Progenitor cell of endocrine pancreas (in vitro differentiated cells): ENCODE data around the gene ASPG. TPM values are rescaled to one million over a fixed set of nuclear protein-coding genes. Genes with fewer than 3 reads are reported as not detected.
A peak's percentile ranks its signal among the peaks of the same experiment; 100 is the strongest.

Experiments used
- DNase-seq: peaks from one replicate; pipeline ENCODE4 v3.0.0; 2021; ENCODE audit warnings: low spot score; ENCODE audit not compliant: unreplicated experiment
- H3K27ac Mint-ChIP-seq: 2 replicates; pipeline ENCODE4 v1.8.0; 2021; ENCODE audit warnings: mild to moderate bottlenecking, moderate library complexity, mixed read lengths
- H3K27me3 Mint-ChIP-seq: 2 replicates; pipeline ENCODE4 v1.8.0; 2021; ENCODE audit warnings: mixed read lengths
- H3K36me3 Mint-ChIP-seq: 2 replicates; pipeline ENCODE4 v1.8.0; 2022; ENCODE audit warnings: mixed read lengths; ENCODE audit not compliant: insufficient read depth
- H3K4me1 Mint-ChIP-seq: 2 replicates; pipeline ENCODE4 v1.8.0; 2021; ENCODE audit warnings: low read depth, mixed read lengths
- H3K4me3 Mint-ChIP-seq: 2 replicates; pipeline ENCODE4 v1.8.0; 2021; ENCODE audit warnings: low read depth, mild to moderate bottlenecking, moderate library complexity, mixed read lengths
- H3K9me3 Mint-ChIP-seq: 2 replicates; pipeline ENCODE4 v1.8.0; 2021; ENCODE audit warnings: low read depth, mixed read lengths
- CTCF ChIP-seq: fragments of 200-600 bp; sonication (generic); IDR thresholded peaks from one replicate; pipeline ENCODE4 v1.5.0; 2021; ENCODE audit warnings: antibody characterized with exemption, mild to moderate bottlenecking; ENCODE audit not compliant: unreplicated experiment
- total RNA-seq: library from RNA; stranded (reverse); gene quantifications from 2 replicates; pipeline ENCODE4 v1.2.1, GENCODE V29; 2021

Gene ASPG
- total RNA-seq, 1 donor from 2014 or later = not detected

GRCh38 chr14:104130974-104131651 lies 45.6 kb downstream of the ASPG start:
- H3K9me3 Mint-ChIP-seq = peaks cover 18% of the 10 kb centered on the region
- DNase-seq = no peak
- peaks cover 66% of the 10 kb centered on the region for H3K27me3 Mint-ChIP-seq
- H3K36me3 Mint-ChIP-seq = no peaks in the 10 kb centered on the region
- H3K4me1 Mint-ChIP-seq = peaks cover 5% of the 10 kb centered on the region
- TF ChIP-seq CTCF = peak; percentile 76
- no peak overlapping the region for H3K27ac Mint-ChIP-seq
- H3K4me3 Mint-ChIP-seq = no peak overlapping the region

GRCh38 chr14:104131968-104132732 lies 46.6 kb downstream of the ASPG start:
- Mint-ChIP-seq H3K9me3 (peaks cover 12% of the 10 kb centered on the region), H3K27ac (no peak overlapping the region), H3K4me1 (peaks cover 6% of the 10 kb centered on the region), H3K27me3 (peaks cover 64% of the 10 kb centered on the region), H3K36me3 (no peaks in the 10 kb centered on the region), H3K4me3 (no peak overlapping the region)
- no peak for DNase-seq
- no peak for TF ChIP-seq CTCF

- H3K4me1 Mint-ChIP-seq = peaks cover 6% of the 10 kb centered on the region
- TF ChIP-seq CTCF = no peak
- no peaks in the 10 kb centered on the region for H3K36me3 Mint-ChIP-seq
- H3K27me3 Mint-ChIP-seq = peaks cover 61% of the 10 kb centered on the region
- peaks cover 12% of the 10 kb centered on the region for H3K9me3 Mint-ChIP-seq
- DNase-seq = no peak
- no peak overlapping the region for H3K4me3 Mint-ChIP-seq
- H3K27ac Mint-ChIP-seq = peak overlapping the region; percentile 41
Observed at GRCh38 chr14:104132981-104133380, 47.5 kb downstream of the ASPG start.

- Mint-ChIP-seq H3K27me3 (peaks cover 59% of the 10 kb centered on the region), H3K9me3 (peaks cover 11% of the 10 kb centered on the region), H3K27ac (peak overlapping the region; percentile 41), H3K36me3 (no peaks in the 10 kb centered on the region), H3K4me1 (peaks cover 6% of the 10 kb centered on the region), H3K4me3 (no peak overlapping the region)
- no peak for TF ChIP-seq CTCF
- no peak for DNase-seq
Observed at GRCh38 chr14:104133496-104133895, 48.0 kb downstream of the ASPG start.

GRCh38 chr14:104134061-104134965 lies 48.8 kb downstream of the ASPG start:
- Mint-ChIP-seq H3K27ac (no peak overlapping the region), H3K9me3 (peaks cover 7% of the 10 kb centered on the region), H3K27me3 (peaks cover 58% of the 10 kb centered on the region), H3K4me1 (peaks cover 6% of the 10 kb centered on the region), H3K36me3 (no peaks in the 10 kb centered on the region), H3K4me3 (no peak overlapping the region)
- TF ChIP-seq CTCF = no peak
- no peak for DNase-seq
